GM18861 (cell line): ENCODE results near the gene EMX1.
"Not testable (repeated sequence)": the region's sequence is repeated elsewhere in the genome, so short reads cannot be mapped to it uniquely, and the experiment has no call there.

Source experiments
- ATAC-seq: cut with Tn5 transposase; IDR thresholded peaks from one replicate; pipeline ENCODE4 v1.9.1; 2021; ENCODE audit not compliant: unreplicated experiment

Gene EMX1

GRCh38 chr2:72900191-72900825 lies 17.0 kb upstream of the EMX1 start:
- no peak for ATAC-seq

GRCh38 chr2:72901426-72901825 lies 15.9 kb upstream of the EMX1 start:
- no peak for ATAC-seq

DNA sequence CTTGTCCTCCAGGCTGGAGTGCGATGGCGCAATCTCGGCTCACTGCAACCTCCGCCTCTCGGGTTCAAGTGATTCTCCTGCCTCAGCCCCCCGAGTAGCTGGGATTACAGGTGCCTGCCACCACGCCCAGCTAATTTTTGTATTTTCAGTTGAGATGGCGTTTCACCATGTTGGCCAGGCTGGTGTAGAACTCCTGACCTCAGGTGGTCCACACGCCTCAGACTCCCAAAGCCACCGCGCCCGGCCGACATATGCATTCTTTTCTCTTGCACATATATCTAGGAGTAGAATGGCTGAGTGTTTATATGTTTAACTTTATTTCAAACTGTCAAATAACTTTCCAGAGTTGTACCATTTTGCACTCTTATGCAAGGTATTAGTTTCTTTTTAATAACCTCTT lies 9.9 kb upstream of the EMX1 start:
- not testable (repeated sequence) for ATAC-seq

- ATAC-seq, result no peak
Observed at GRCh38 chr2:72908741-72909140, 8.6 kb upstream of the EMX1 start.

DNA sequence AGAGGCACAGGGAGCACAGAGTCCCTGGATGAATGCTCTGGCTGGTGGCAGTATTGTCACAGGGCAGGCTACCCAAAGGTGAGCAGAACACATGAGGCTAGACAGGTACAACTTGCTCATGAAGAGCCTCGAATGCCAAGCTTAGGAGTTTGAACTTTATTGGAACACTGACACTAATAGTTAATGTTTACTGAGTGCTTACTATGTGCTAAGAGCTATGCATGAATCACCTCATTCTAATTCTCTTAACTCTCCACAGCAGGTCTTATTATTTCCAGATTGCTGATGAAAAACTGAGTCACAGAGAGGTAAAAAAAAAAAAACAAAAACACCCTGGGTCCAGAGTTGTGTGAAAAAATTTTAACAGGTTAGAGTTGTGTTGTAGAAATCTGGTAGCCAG lies 6.1 kb upstream of the EMX1 start:
- ATAC-seq, result no peak

DNA sequence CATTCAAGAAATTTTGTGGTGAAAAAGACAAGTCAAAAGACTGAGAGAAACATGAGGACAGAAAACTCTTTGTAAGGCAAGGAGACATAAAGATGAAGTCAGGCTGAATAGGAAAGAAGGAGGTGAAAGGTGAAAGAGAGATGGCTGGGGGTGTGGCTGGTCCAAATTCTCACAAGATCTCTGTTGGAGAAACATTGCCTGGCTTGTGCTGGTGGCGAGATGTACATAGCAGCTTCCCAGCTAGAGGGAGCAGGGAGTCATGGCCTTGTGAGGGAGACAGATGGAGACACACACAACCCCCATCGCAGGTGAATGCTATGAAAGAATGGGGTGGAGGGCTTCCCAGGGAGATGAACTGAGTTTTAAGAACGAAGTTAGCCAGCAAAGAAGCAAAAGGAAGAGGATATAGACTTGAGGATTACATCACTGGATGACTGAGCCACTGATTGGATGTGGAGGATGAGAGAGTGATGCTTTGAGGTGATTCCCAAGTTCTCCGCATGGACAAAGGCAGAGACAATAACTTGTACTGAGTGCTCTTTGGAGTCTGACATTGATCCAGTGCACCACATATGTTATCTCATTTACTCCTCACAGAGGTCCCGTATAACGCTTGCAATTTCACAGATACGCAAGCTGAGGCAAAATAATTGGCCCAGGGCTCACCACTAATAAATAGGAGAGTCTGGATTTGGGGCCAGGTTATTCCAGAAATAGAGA lies 3.7 kb upstream of the EMX1 start:
- no peak for ATAC-seq

DNA sequence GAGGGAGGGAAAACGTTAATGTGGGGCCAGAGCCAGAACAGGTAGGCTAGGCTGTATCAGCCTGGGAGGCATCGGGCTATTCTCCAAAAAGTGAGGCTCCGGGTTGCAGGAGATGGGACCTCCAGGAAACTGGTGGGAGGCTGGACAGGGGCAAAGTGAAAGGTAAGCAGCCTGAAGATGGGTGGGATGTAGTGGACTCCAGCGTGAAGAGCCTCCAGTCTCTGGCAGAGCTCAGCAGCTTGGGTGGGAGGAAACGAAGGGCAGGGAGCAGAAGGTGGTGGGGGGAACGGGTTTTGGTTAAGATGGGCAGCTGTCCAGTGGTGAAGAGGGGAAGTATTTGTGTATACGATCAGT lies 3.1 kb upstream of the EMX1 start:
- ATAC-seq, result no peak

GRCh38 chr2:72914589-72915319 lies 2.6 kb upstream of the EMX1 start:
- no peak for ATAC-seq

DNA sequence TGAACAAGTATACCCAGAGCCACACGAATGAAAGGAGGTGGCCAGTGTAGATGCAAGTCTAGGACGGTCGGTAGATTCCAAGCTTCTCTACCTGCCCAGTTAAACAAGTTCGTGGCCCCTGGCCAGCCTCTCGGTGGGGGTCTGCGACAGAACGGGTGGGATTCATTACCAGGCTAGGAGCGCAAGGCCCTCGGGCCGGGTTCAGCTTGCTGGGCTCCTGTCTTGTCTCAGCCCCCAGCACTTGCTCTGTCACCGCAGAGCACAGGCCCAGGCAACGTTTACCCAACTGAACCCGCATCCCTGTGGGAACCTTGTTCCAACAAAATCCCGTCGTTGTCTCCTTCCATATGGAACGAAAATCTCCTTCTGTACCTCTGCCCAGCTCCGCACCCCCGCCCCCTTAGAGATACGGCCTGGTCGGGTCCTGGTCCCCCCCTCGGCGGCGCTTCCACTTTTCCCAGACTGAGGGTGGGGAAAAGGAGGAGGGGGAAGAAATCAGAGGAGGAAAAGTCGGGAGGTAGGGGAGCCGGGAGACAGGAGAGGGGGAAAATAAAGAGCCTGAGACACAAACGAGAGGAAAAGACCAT lies 1.9 kb upstream of the EMX1 start:
- ATAC-seq, result no peak

DNA sequence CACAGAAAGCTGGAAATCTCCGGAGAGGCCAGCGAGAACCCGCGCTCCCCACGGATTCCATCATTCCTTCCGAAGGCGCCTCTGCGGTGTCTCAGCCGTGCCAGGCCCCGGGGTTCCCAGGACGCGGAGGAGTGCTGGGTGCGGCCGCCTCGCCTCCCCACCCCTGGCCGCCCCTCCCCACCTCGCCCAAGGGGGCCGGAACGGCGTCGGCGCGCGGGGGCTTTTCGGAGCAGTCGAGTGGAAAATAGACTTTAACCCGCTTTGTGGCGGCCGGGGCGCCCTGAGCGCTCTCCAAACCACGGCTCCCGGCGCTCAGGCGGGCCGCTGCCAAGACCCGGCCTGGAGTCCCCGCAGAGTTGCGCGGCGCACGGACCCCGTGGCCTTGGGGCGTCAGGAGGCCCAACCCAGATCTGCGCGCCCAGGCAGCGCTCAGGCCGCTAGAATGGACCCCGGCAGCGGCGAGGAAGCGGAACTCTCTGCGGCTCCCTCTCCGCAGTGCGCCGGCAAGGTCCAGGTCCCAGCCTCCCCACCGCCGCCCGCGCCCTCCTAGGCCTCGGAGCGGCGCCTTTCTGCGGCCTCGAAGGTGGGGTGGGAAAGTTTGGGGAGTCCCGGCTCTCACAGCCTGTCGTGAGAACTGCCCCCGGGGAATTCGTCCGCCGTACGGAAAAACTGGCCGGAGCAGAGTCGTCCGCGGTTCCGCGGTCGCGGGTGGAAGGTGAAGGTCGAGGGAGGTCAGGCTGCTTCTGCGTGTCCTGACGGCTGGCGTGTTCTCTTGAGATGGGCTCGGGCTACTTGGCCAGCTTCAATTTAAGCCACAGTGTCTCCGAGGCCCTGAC lies 1.2 kb upstream of the EMX1 start:
- peak; percentile 66 for ATAC-seq

- no peak for ATAC-seq
Observed at GRCh38 chr2:72916743-72917137, 579 bp upstream of the EMX1 start.

DNA sequence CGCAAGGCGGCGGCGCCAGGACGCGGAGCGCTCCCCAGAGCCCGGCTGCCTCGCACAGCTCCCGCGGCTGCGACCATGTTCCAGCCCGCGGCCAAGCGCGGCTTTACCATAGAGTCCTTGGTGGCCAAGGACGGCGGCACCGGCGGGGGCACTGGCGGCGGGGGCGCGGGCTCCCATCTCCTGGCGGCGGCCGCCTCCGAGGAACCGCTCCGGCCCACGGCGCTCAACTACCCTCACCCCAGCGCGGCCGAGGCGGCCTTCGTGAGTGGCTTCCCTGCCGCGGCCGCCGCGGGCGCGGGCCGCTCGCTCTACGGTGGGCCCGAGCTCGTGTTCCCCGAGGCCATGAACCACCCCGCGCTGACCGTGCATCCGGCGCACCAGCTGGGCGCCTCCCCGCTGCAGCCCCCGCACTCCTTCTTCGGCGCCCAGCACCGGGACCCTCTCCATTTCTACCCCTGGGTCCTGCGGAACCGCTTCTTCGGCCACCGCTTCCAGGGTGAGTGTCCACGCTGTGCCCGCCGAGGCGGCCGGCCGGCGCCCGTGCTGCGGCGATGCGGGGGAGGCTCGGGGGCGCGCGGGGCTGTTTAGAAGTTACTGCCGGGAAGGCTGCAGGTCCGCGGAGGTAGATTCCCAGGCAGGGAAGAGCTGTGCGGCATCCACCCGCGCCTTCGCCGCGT lies 696 bp downstream of the EMX1 start:
- peak; percentile 0 for ATAC-seq

- ATAC-seq, result no peak
Observed at GRCh38 chr2:72919414-72920317, 2.3 kb downstream of the EMX1 start.

- ATAC-seq, result no peak
Observed at GRCh38 chr2:72920318-72921087, 3.2 kb downstream of the EMX1 start.

DNA sequence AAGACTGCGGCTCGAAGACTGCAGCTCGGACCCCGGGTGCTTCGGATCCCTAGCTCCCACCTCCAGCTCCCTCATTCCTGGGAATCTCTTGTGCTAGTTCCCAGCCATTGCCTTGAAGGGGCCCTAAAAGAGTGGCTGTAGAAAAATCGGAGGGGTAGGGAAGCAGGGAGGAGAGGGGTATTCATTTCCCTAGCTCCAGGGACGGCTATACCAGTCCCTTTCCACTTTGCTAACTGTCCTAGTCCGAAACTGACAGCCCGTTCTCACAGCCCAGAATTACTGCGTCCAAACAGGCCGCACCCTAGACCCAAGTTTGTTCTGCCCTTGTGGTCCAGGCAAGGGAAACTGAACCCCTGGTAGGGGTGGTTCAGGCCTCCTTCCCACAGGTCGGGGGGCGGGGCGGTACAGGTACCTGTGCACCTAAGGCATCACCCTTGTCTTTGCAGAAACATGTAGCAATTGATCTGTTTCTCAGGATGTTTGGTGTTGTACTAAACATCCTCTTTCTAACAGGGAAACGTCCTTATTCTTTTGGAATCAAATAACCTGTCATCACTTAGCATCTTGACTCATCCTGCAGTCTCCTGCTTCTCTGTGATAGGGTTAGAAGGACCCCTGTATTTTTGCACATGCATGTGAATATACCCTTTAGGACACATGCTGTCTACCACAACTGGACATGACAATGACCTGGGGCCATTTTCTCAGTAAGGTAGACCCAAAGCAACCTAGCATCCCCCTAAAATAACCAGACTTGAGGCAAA lies 4.0 kb downstream of the EMX1 start:
- no peak for ATAC-seq

- no peak for ATAC-seq
Observed at GRCh38 chr2:72921853-72922252, 4.5 kb downstream of the EMX1 start.

DNA sequence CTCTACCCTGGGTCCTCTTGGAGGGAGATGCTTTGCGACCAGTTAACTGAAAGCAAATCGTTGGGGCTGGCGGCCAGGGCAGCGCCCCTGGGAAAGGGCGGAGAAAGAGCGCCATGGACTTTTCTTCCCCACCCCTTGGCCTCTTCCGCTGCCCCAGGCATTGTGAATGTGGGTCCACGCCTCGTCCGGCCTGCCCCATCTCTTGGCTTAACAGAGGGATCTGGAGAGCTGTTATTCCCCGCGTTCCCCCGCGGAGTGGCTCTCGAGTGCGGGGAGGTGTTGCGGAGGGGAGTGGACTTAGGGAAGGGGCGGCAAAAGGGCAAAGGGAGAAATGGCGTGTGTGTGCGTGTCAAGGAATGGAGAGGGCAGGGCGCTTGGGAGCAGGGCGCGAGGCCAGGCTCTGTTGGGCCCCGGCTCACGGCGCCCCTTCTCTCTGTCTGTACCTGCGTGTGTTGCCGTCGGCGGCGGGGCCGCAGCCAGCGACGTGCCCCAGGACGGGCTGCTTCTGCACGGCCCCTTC lies 6.6 kb downstream of the EMX1 start:
- ATAC-seq, result no peak
